Glutamatergic neuron (in vitro differentiated cells): ENCODE measurements around the gene SERF2. TPM values are rescaled to one million over a fixed set of nuclear protein-coding genes. Genes with fewer than 3 reads are reported as not detected.

ENCODE experiments used
- DNase-seq: peaks from one replicate; pipeline ENCODE4 v3.0.0; 2022
- H3K27ac Mint-ChIP-seq: one replicate; pipeline ENCODE4 v1.8.0; 2020; ENCODE audit warnings: mild to moderate bottlenecking, mixed read lengths, inconsistent platforms; ENCODE audit not compliant: unreplicated experiment
- H3K27me3 Mint-ChIP-seq: one replicate; pipeline ENCODE4 v1.8.0; 2020; ENCODE audit warnings: mild to moderate bottlenecking, moderate library complexity, mixed read lengths, inconsistent platforms; ENCODE audit not compliant: unreplicated experiment
- H3K36me3 Mint-ChIP-seq: one replicate; pipeline ENCODE4 v1.8.0; 2020; ENCODE audit warnings: mild to moderate bottlenecking, mixed read lengths, inconsistent platforms; ENCODE audit not compliant: unreplicated experiment
- H3K4me1 Mint-ChIP-seq: one replicate; pipeline ENCODE4 v1.8.0; 2020; ENCODE audit warnings: mild to moderate bottlenecking, low read depth, mixed read lengths, inconsistent platforms; ENCODE audit not compliant: unreplicated experiment
- H3K4me3 Mint-ChIP-seq: one replicate; pipeline ENCODE4 v1.8.0; 2020; ENCODE audit warnings: mild to moderate bottlenecking, mixed read lengths, inconsistent platforms; ENCODE audit not compliant: unreplicated experiment
- H3K9me3 Mint-ChIP-seq: one replicate; pipeline ENCODE4 v1.8.0; 2020; ENCODE audit warnings: mild to moderate bottlenecking, moderate library complexity, mixed read lengths, inconsistent platforms; ENCODE audit not compliant: unreplicated experiment
- total RNA-seq: library from RNA; stranded (reverse); fragmentation: NEBNext Ultra II Directional; extraction: Animal tissue kit (Norgen Biotek cat#: 25700); gene quantifications from one replicate; pipeline ENCODE4 v1.2.1, GENCODE V29; 2021; ENCODE audit not compliant: unreplicated experiment
- TF ChIP-seq, protein P1 (sequence below): fragments of 200-600 bp; sonication (generic); IDR thresholded peaks from one replicate; pipeline ENCODE4 v1.5.0; 2021; ENCODE audit not compliant: partially characterized antibody, unreplicated experiment

SERF2 gene
- total RNA-seq, 1 donor from 2014 or later: 650 TPM

DNA sequence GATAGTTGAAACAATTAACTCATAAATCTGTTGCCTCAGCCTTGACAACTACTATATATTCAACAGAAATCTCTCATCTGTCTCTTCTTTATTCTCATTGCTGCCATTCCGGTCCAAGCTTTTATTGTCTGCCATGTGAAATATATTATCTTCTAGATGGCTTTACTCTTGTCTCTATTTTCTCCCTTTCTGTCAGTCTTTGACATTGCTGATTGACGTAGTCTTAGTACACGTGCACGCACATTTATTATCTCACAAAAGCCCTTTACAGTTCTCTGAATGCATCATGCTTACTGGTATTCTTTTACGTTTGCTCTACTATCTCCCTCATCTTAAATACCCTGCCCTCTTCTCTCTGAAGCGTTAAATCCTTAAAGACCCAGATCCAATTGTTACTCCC, 40.2 kb upstream of the SERF2 start:
- Mint-ChIP-seq H3K9me3 (peaks cover 2% of the 10 kb centered on the region), H3K27ac (no peak overlapping the region), H3K4me1 (peaks cover 11% of the 10 kb centered on the region), H3K4me3 (no peak overlapping the region), H3K36me3 (no peaks in the 10 kb centered on the region), H3K27me3 (peaks cover 2% of the 10 kb centered on the region)
- TF ChIP-seq, protein P1, sequence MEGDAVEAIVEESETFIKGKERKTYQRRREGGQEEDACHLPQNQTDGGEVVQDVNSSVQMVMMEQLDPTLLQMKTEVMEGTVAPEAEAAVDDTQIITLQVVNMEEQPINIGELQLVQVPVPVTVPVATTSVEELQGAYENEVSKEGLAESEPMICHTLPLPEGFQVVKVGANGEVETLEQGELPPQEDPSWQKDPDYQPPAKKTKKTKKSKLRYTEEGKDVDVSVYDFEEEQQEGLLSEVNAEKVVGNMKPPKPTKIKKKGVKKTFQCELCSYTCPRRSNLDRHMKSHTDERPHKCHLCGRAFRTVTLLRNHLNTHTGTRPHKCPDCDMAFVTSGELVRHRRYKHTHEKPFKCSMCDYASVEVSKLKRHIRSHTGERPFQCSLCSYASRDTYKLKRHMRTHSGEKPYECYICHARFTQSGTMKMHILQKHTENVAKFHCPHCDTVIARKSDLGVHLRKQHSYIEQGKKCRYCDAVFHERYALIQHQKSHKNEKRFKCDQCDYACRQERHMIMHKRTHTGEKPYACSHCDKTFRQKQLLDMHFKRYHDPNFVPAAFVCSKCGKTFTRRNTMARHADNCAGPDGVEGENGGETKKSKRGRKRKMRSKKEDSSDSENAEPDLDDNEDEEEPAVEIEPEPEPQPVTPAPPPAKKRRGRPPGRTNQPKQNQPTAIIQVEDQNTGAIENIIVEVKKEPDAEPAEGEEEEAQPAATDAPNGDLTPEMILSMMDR: no peak
- DNase-seq: no peak

DNA sequence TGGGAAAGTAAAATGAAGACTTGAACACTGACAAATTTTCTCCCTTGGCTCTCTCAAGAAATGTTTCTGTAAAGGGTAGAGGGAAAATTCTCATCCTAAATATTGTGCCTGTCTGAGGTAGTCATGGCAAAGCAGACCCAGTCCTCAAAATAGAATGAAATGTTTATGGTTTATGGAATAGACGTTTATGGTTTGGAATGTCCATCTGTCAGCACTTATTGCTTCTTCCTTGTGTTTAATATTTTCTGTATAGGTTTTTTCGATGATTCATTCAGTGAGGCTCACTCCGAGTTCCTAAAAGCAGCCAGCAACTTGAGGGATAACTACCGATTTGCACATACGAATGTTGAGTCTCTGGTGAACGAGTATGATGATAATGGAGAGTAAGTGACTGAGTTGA, 29.3 kb upstream of the SERF2 start:
- no peaks in the 10 kb centered on the region for H3K9me3 Mint-ChIP-seq
- DNase-seq: no peak
- peaks cover 2% of the 10 kb centered on the region for H3K27me3 Mint-ChIP-seq
- H3K27ac Mint-ChIP-seq: no peak overlapping the region
- H3K4me1 Mint-ChIP-seq: no peaks in the 10 kb centered on the region
- TF ChIP-seq, protein P1: no peak
- H3K36me3 Mint-ChIP-seq: no peaks in the 10 kb centered on the region
- H3K4me3 Mint-ChIP-seq: no peak overlapping the region

DNA sequence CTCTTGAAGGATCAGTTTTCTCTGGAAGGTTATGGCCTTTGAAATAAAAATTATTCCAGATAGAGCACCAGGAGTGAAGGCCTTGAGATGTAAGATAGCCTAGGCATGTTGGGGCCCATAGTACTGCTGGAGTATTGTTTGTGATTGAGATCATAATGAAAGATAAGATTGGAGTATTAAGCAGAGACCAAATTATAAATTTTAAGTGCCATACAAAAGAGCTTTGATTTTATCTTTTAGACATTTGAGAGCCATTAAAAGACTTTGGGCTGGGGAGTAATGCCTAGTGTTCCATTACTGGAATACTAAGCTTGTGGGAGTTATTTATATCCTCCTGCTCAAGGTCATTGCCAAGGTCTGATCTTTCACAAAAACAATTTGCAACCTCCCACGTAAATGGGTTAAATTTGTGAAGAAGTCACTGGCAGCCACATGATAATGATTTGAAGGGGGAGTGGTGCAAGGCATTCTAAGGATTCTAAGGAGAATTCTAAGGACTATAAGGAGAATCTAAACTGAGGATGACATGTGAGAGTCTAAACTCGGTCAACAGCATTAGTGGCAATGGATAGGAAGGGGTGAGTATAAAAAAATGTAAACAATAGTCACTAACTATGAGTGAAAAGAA, 28.2 kb upstream of the SERF2 start:
- H3K27ac Mint-ChIP-seq: no peak overlapping the region
- no peaks in the 10 kb centered on the region for H3K9me3 Mint-ChIP-seq
- H3K36me3 Mint-ChIP-seq: no peaks in the 10 kb centered on the region
- H3K27me3 Mint-ChIP-seq: peaks cover 2% of the 10 kb centered on the region
- no peak for DNase-seq
- TF ChIP-seq, protein P1: no peak
- H3K4me3 Mint-ChIP-seq: no peak overlapping the region
- H3K4me1 Mint-ChIP-seq: no peaks in the 10 kb centered on the region

DNA sequence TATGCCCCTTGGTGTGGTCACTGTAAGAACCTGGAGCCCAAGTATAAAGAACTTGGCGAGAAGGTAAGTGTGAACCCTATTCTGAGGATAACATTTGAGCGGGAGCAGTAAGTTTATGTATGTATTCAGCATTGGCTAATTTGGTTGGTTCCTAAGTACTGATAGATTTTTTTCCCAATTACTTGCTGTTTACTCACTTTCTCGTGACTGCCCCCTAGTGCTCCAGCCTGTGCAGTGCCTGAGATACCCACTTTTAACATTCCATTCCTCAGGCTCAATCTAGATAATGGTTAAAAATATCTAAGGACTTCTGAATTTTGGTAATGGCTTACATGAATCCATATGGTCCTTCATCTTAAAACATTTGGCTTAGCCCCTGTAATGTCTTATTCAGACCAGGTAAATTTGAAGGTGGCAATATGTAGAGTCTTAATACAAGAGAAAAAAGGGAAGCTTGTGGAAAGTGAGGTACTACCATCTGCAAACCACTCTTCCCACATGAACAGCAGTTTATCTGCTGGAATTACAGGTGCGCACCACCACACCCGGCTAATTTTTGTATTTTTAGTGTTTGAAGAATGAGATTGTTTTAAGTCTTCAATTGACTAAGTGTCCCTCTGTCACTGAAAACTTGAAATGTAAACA, 22.4 kb upstream of the SERF2 start:
- Mint-ChIP-seq H3K36me3 (no peaks in the 10 kb centered on the region), H3K27ac (no peak overlapping the region), H3K4me1 (no peaks in the 10 kb centered on the region), H3K27me3 (peaks cover 2% of the 10 kb centered on the region), H3K9me3 (peaks cover under 1% of the 10 kb centered on the region), H3K4me3 (no peak overlapping the region)
- TF ChIP-seq, protein P1: peak; percentile 71
- peak; percentile 74 for DNase-seq

DNA sequence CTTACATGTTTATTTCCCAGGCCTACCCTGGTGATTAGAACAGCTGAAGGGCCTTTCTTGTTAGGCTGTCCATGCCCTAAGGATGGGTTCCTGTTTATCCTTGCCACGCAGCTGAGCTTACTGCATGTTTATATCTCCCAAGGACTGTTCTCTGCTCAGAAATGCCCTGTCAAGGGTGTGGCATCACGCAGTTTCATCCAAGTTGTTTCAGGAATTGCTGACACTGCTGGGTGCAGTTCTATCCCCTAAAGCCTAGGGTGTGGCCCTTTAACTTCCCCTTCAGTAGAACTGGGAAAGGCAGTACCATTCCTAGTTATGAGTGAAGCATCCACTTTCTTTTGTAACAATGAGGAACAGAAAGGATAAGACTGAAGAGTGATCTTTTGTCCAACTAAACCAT, 20.3 kb upstream of the SERF2 start:
- no peak for DNase-seq
- Mint-ChIP-seq H3K4me3 (no peak overlapping the region), H3K9me3 (peaks cover 4% of the 10 kb centered on the region), H3K27me3 (no peaks in the 10 kb centered on the region), H3K4me1 (no peaks in the 10 kb centered on the region), H3K36me3 (no peaks in the 10 kb centered on the region), H3K27ac (no peak overlapping the region)
- TF ChIP-seq, protein P1: no peak
